C4-2B (cell line): ENCODE data around the gene DCLK3.

Experiments used
- H3K27ac ChIP-seq: fragments of 450-650 bp; 2 replicates; pipeline ENCODE4 v1.5.1; 2017
- ZFX ChIP-seq: fragments of 450-650 bp; IDR thresholded peaks from 2 replicates; pipeline ENCODE4 v1.6.1; 2017
- TF ChIP-seq, protein P1 (sequence below): fragments of 450-650 bp; conservative IDR thresholded peaks from 2 replicates; pipeline ENCODE4 v1.5.1; 2017; ENCODE audit warnings: mild to moderate bottlenecking

Gene DCLK3

GRCh38 chr3:36696799-36697198, 67.6 kb downstream of the DCLK3 start:
- no peak overlapping the region for H3K27ac ChIP-seq
- TF ChIP-seq ZFX: no peak
- TF ChIP-seq, protein P1, sequence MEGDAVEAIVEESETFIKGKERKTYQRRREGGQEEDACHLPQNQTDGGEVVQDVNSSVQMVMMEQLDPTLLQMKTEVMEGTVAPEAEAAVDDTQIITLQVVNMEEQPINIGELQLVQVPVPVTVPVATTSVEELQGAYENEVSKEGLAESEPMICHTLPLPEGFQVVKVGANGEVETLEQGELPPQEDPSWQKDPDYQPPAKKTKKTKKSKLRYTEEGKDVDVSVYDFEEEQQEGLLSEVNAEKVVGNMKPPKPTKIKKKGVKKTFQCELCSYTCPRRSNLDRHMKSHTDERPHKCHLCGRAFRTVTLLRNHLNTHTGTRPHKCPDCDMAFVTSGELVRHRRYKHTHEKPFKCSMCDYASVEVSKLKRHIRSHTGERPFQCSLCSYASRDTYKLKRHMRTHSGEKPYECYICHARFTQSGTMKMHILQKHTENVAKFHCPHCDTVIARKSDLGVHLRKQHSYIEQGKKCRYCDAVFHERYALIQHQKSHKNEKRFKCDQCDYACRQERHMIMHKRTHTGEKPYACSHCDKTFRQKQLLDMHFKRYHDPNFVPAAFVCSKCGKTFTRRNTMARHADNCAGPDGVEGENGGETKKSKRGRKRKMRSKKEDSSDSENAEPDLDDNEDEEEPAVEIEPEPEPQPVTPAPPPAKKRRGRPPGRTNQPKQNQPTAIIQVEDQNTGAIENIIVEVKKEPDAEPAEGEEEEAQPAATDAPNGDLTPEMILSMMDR: no peak

DNA sequence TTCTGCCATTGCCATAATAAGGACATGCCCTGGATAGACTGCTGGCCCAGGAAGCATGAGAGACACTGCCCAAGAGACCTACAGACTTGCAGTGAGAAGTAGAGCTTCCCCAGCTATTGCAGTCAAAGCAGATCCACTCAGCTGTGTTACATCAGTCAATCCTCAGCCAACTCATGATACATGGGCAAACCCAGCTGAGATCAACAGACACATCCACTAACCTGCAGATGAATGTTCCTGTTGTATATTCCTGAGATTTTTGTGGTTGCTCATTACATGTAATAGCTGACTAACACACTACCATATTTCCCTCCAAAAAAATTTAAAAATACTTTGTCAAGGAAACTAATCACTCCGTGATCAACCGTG, 68.6 kb downstream of the DCLK3 start:
- TF ChIP-seq, protein P1: no peak
- no peak for TF ChIP-seq ZFX
- H3K27ac ChIP-seq: no peak overlapping the region

- TF ChIP-seq, protein P1: no peak
- TF ChIP-seq ZFX: no peak
- H3K27ac ChIP-seq: no peak overlapping the region
Measured at GRCh38 chr3:36695113-36695768, 69.1 kb downstream of the DCLK3 start.

- H3K27ac ChIP-seq: no peak overlapping the region
- TF ChIP-seq, protein P1: no peak
- TF ChIP-seq ZFX: no peak
Measured at GRCh38 chr3:36693670-36694069, 70.7 kb downstream of the DCLK3 start.

DNA sequence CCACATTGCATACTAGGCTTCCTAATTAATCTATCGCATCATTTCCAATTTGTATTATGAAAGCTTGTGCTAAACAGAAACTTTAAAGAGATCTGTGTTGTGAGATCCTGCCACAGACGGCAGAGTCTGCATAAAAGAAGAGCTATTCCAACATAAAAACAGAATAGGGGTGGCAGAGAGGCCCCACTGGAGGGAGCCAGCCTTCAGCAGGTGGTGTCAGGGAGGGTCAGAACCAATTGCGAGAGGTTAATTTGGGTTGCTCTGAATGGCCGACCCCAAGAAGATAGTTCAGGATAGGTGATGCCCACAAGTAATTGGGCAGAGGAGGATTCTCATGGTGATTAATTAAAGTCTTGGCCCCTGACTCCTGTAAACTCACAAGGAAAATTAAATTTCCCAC, 74.8 kb downstream of the DCLK3 start:
- TF ChIP-seq, protein P1: no peak
- no peak for TF ChIP-seq ZFX
- no peak overlapping the region for H3K27ac ChIP-seq

DNA sequence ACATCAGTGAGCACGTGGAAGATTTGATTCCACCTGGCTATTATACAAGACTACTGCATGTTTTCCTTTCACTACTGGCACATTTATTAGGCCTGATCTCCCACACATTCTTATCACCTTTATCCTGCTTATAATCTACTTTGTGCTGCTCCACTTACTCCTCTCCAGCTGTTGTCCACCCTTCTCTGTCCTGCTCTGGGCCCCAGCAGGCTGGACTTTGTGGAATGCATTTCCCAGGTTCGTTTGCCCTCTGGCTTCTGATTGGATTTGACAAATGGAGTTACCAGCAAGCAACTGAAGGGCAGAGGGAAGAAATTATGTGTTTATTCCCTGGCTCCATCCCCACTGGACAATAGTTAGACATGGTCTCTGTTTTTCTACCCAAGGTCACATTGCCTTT, 75.5 kb downstream of the DCLK3 start:
- no peak overlapping the region for H3K27ac ChIP-seq
- TF ChIP-seq, protein P1: no peak
- TF ChIP-seq ZFX: no peak

DNA sequence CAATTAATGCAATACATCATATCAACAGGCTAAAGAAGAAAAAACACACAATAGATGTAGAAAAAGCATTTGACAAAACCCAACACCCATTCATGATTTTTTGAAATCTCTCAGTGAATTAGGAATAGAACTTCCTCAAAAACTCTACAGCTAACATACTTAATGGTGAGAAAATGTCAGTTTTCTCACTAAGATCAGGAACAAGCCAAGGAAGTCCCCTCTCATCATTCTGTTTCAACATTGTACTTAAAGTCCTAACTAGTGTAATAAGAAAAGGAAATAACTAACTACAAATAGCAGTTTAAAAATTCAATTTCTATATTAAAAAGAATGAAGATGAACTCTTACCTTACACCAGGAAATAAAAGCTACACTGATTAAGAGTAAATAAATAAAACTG, 77.8 kb downstream of the DCLK3 start:
- TF ChIP-seq, protein P1: no peak
- no peak for TF ChIP-seq ZFX
- no peak overlapping the region for H3K27ac ChIP-seq
